Cerebellar cortex (tissue), 1 donor: ENCODE measurements around the gene PLEKHA4.

ENCODE experiments used
- DNase-seq: peaks from one replicate; pipeline ENCODE4 v3.0.0-alpha.2; 2015; ENCODE audit warnings: low spot score

PLEKHA4 gene

GRCh38 chr19:48826606-48827020, 41.8 kb downstream of the PLEKHA4 start:
- DNase-seq: no peak

GRCh38 chr19:48822514-48822913, 45.9 kb downstream of the PLEKHA4 start:
- DNase-seq: no peak

DNA sequence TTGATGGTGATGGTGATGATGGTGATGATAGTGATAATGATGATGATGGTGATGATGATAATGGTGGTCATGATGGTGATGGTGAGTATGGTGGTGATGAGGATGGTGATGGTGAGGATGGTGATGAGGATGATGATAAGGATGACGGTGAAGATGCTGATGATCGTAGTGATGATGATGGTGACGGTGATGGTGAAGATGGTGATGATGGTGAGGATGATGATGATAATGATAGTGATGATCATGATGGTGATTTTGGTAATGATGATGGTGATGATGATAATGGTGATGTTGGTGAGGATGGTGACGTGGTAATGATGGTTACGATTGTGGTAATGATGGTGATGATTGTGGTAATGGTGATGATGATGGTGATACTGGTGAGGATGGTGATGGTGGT, 46.8 kb downstream of the PLEKHA4 start:
- no peak for DNase-seq

GRCh38 chr19:48819366-48819816, 49.0 kb downstream of the PLEKHA4 start:
- no peak for DNase-seq

DNA sequence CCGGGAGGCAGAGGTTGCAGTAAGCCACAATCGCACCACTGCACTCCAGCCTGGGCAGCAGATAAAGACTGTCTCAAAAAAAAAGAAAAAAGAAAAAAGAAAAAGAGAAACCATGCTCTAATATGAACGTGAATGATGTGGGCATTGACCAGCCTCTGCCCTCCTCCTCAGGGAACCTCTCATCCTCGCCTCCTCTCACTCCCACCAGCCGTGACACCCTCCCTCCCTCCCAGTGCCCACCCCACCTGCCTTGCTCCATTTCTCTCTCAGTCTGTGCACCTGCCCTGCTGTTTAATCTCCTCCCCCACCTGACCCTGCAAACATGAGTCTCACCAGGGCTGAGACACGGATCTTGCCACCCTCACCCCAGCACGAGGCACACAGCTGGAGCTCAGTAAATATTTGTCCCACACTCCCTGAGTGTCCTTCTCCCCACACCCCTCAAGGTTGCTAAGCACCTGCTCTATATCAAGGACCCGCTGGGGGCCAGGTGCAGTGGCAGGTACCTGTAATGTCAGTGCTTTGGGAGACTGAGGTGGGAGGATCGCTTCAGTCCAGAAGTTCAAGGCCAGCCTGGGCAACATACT, 50.1 kb downstream of the PLEKHA4 start:
- DNase-seq: no peak

DNA sequence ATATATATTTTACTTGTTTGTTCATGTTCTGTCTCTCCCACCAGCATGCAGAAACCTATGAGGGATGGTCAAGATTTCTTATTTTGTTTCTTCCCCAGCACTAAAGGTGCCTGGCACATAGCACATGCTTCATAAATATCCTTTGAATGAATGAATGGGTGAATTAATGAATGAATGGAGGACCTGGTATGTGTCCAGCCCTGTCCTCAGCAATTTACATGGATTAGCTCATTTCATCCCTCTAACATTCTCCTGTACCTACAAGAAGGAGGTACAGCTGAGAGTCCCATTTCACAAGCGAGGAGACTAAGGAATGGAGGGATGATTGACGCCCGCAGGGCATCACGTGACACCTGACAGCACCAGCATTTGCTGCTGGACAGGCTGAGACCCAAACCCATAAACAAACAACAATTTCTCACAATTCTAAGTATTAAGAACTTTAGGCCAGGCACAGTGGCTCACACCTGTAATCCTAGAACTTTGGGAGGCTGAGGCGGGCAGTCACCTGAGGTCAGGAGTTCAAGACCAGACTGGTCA, 50.8 kb downstream of the PLEKHA4 start:
- no peak for DNase-seq

DNA sequence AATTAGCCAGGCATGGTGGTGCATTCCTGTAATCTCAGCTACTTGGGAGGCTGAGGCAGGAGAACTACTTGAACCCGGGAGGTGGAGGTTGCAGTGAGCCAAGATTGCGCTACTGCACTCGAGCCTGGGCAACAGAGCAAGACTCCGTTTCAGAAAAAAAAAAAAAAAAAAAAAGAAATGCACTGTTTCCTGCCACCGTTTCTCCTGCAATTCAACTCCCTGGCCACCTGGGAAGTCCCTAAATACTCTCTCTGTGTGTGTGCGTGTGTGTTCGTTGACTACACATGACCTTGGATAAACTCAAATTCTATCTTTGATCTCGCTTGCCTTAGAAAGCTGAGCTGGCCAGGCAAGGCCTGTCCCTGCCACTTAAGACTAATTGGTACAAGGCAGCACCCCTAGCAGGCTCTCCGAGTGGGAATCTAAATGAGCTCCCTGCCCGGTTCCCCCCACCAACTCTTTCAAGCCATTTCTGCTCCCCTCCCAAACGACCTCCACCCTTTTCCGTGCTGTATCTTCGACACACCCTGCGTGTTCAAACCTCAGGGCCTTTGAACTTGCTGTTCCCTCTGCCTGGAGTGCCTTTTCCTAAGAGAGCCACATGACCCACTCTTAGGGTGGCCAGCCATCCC, 52.4 kb downstream of the PLEKHA4 start:
- DNase-seq: no peak

DNA sequence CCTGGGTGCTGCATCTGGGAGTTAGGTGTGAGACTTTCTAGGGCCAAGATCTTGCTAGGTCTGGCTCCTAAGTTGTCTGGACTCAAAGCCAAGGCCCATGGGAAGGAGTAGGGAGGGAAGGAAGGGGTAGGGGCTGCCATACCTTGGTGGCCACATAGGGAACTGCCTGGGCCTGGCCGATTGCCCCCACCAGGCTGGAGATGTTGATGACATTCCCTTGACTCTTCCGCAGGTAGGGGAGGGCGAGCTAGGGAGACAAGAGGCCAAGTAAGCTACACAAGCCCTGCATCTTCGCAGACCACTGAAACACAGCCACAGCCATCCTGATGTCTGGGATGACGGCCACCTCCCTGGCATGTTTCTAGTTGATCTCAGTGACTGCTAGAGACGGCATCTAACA, 53.5 kb downstream of the PLEKHA4 start:
- DNase-seq: no peak

DNA sequence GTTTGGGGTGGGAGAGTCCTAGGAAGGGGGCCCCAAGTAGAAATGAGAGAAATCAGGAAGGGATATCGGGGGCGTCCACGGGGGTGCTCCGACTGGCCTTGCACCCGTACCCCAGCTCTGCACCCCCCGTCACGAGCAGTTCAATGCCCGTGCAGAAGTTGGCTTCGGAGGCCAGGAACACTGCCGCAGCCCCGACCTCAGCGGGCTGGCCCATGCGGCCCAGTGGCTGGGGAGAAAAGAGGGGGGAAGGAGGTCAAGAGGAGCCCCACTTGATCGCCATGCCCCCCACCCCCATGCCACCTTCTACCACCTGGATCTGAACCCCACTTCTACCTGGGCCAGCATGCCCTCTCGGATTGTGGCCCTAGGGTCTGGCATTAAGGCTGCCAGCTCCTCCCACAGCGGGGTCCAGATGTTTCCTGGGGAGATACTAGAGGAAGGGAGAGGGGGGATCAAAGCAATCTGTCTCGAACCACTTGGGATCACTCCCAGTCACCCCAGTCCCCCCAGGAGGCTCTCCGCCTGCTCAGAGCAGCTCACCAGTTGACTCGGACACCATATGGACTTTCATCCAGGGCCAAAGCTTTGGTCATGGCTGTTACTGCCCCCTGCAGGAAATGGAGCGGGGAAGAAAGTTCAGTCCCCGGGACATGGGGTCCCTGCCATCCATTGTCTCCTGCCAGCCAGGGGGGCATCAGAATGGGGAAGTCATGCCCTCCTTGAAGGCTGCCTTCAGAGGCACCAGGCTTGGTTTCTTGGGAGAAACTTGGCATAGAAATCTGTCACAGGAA, 55.1 kb downstream of the PLEKHA4 start:
- peak; percentile 49 for DNase-seq

GRCh38 chr19:48812094-48812929, 56.1 kb downstream of the PLEKHA4 start:
- DNase-seq: peak; percentile 78

DNA sequence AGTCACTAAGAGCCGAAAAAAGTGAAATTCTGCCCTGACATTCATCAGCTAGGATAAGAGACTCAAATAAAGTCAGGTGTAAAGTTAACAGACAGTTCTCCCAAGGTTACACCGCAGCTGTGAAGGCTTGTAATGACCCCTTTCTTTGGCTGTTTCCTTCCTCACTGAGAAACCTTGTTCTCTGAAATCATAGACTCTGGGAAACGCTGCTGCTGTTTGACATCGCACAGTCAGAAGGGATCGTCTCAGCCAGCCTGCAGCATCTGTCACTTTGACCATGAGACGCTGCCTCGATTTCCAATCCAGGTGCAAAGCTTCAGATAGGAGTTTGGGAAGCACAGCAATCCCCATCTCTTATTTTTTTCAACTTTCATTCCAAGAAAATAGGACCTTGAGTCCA, 58.3 kb downstream of the PLEKHA4 start:
- DNase-seq: peak; percentile 40

GRCh38 chr19:48807590-48808308, 60.7 kb downstream of the PLEKHA4 start:
- DNase-seq: peak; percentile 51

DNA sequence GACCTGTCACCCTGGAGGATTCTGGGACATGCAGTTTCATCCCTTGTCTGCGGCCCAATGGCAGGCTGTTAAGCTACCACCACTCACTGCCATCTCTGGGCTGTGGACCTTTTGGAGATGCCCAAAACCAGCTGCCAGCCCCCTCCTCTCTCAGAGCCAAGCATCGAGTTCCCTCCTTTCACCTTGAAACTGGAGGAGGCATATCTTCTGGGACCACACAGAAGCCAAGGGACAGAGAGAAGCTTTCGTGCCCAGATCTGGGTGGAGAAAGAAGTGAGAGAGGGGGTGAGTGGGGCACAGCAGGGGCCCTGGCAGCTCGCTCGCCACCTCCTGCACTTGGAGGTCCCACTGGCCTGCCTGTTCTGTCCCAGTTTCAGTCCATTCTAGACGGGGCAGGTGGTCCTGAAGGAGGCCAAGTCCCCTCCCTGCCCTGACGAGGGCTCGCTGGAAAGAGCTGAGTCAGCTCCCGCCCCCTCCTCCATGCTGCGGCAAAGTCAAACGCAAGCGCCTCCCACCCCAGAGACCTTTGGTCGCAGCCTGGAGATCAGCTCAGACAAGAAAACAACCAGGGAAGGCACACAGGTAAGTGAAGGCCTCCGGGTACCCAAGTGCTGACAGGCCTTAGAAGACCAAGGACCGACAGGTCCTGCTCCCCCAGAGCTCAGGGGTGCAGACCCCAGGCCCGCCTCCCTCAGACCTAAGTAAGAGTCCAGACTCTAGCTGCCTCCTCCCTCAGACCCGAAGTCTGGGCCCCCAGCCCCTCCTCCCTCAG, 61.4 kb downstream of the PLEKHA4 start:
- DNase-seq: no peak

DNA sequence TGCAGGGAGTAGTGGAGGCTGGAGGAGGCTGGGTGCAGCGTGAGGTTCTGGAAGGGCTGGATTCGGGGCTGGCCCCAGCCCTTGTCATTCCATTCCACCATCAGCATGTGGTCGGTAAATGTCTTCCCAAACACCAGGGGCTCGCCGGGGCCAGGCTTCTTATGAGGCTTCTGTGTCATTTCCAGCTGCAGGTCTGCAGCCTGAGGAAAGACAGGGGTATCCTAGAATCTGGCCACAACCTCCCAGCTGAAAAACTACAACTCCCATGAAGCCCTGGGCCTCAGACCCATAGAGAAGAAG, 61.9 kb downstream of the PLEKHA4 start:
- peak; percentile 97 for DNase-seq

DNA sequence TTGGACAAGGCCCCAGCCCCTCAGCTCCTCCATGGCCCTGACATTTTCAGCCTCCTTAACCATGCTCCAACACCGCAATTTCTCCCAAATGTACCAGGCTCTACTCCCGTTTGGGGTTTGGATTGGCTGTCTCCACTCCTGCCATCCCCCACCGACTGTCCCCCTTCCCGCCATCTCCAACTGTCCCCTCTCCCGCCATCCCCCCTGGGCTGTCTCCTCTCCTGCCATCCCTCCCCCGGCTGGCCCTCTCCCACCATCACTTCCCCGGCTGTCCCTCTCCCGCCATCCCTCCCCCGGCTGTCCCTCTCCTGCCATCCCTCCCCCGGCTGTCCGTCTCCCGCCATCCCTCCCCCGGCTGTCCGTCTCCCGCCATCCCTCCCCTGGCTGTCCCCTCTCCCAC, 63.0 kb downstream of the PLEKHA4 start:
- no peak for DNase-seq

- DNase-seq: peak; percentile 31
Observed at GRCh38 chr19:48804496-48804895, 63.9 kb downstream of the PLEKHA4 start.

DNA sequence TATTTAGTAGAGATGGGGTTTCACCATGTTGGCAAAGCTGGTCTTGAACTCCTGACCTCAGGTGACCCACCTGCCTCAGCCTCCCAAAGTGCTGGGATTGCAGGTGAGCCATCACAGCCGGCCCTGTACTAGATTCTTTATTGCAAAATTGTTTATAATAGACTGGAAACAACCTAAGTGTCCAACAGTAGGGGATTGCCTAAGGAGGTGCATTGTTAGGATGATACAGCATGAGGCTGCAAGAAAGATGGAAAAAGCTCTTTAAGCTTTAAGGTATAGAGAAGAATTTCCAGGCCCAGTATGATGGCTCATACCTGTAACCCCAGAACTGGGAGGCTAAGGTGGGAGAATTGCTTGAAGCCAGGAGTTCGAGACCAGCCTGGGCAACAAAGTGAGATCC, 65.8 kb downstream of the PLEKHA4 start:
- no peak for DNase-seq

GRCh38 chr19:48799358-48800300, 68.8 kb downstream of the PLEKHA4 start:
- peak; percentile 18 for DNase-seq

DNA sequence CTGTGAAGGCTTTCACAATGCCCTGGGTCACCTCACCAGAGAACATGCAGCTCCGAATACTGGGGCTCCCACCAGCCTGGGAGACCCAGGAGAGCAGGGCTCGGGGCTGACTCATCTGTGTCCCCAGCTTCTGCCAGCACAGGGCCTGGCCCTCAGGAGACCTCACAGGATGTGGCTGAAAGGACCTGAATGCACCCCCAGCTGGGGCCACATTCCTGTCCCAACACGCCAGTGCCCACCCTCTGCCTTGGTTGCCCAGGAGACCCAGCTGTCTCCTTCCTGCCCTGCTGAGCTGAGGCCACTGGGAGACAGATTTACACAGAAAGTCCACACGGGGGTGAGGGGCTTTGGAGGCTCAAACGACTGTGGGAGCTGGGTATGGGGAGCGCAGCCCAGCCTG, 69.5 kb downstream of the PLEKHA4 start:
- no peak for DNase-seq

- DNase-seq: no peak
Observed at GRCh38 chr19:48797103-48797502, 71.3 kb downstream of the PLEKHA4 start.
